Measurements from ENCODE around the gene XPNPEP1. TPM values are rescaled to one million over a fixed set of nuclear protein-coding genes. Genes with fewer than 3 reads are reported as not detected.

XPNPEP1 gene
- total RNA-seq, 1 donor from 2014 or later: 80.6 TPM

- Mint-ChIP-seq H3K27me3 (ENCODE audit: low read depth) (no peaks in the 10 kb centered on the region), H3K4me1 (ENCODE audit: low read depth) (peaks cover 90% of the 10 kb centered on the region), H3K27ac (ENCODE audit: unreplicated experiment) (peak overlapping the region; percentile 93), H3K36me3 (ENCODE audit: low read depth) (peaks cover 7% of the 10 kb centered on the region), H3K4me3 (ENCODE audit: unreplicated experiment) (no peak overlapping the region), H3K9me3 (ENCODE audit: low read depth) (no peaks in the 10 kb centered on the region)
- no peak for DNase-seq (ENCODE audit: low spot score)
- TF ChIP-seq CTCF (IDR thresholded peaks at IDR 0.05): no peak
Measured at GRCh38 chr10:109898007-109898406, 25.3 kb downstream of the XPNPEP1 start.

GRCh38 chr10:109895848-109896247 is 27.5 kb downstream of the XPNPEP1 start:
- Mint-ChIP-seq H3K36me3 (ENCODE audit: low read depth) (peaks cover 15% of the 10 kb centered on the region), H3K9me3 (ENCODE audit: low read depth) (no peaks in the 10 kb centered on the region), H3K27me3 (ENCODE audit: low read depth) (no peaks in the 10 kb centered on the region), H3K4me3 (ENCODE audit: unreplicated experiment) (no peak overlapping the region), H3K27ac (ENCODE audit: unreplicated experiment) (peak overlapping the region; percentile 93), H3K4me1 (ENCODE audit: low read depth) (peaks cover 96% of the 10 kb centered on the region)
- no peak for TF ChIP-seq CTCF (IDR thresholded peaks at IDR 0.05)
- no peak for DNase-seq (ENCODE audit: low spot score)

GRCh38 chr10:109895095-109895818 is 28.1 kb downstream of the XPNPEP1 start:
- TF ChIP-seq CTCF (IDR thresholded peaks at IDR 0.05): no peak
- DNase-seq (ENCODE audit: low spot score): no peak
- H3K4me1 Mint-ChIP-seq (ENCODE audit: low read depth): peaks cover 96% of the 10 kb centered on the region
- H3K27ac Mint-ChIP-seq (ENCODE audit: unreplicated experiment): peak overlapping the region; percentile 93
- peaks cover 13% of the 10 kb centered on the region for H3K36me3 Mint-ChIP-seq (ENCODE audit: low read depth)
- no peaks in the 10 kb centered on the region for H3K27me3 Mint-ChIP-seq (ENCODE audit: low read depth)
- no peak overlapping the region for H3K4me3 Mint-ChIP-seq (ENCODE audit: unreplicated experiment)
- no peaks in the 10 kb centered on the region for H3K9me3 Mint-ChIP-seq (ENCODE audit: low read depth)

GRCh38 chr10:109894516-109894915 is 28.8 kb downstream of the XPNPEP1 start:
- Mint-ChIP-seq H3K27me3 (ENCODE audit: low read depth) (no peaks in the 10 kb centered on the region), H3K4me1 (ENCODE audit: low read depth) (peaks cover 95% of the 10 kb centered on the region), H3K27ac (ENCODE audit: unreplicated experiment) (peak overlapping the region; percentile 93), H3K9me3 (ENCODE audit: low read depth) (no peaks in the 10 kb centered on the region), H3K36me3 (ENCODE audit: low read depth) (peaks cover 15% of the 10 kb centered on the region), H3K4me3 (ENCODE audit: unreplicated experiment) (no peak overlapping the region)
- no peak for TF ChIP-seq CTCF (IDR thresholded peaks at IDR 0.05)
- no peak for DNase-seq (ENCODE audit: low spot score)

- peaks cover 15% of the 10 kb centered on the region for H3K36me3 Mint-ChIP-seq (ENCODE audit: low read depth)
- no peak overlapping the region for H3K4me3 Mint-ChIP-seq (ENCODE audit: unreplicated experiment)
- no peaks in the 10 kb centered on the region for H3K9me3 Mint-ChIP-seq (ENCODE audit: low read depth)
- no peaks in the 10 kb centered on the region for H3K27me3 Mint-ChIP-seq (ENCODE audit: low read depth)
- peak overlapping the region; percentile 93 for H3K27ac Mint-ChIP-seq (ENCODE audit: unreplicated experiment)
- TF ChIP-seq CTCF (IDR thresholded peaks at IDR 0.05): no peak
- DNase-seq (ENCODE audit: low spot score): no peak
- H3K4me1 Mint-ChIP-seq (ENCODE audit: low read depth): peaks cover 92% of the 10 kb centered on the region
Measured at GRCh38 chr10:109893386-109893785, 29.9 kb downstream of the XPNPEP1 start.
